Measurements from ENCODE around the gene TCAIM. TPM values are rescaled to one million over a fixed set of nuclear protein-coding genes. Genes with fewer than 3 reads are reported as not detected.

Gene TCAIM
- total and polyA plus RNA-seq, 10 of the 15 experiments (the other 5 are each of a cell fraction or from before 2014, with no cell fraction given) = 14.5 to 22.9 (median 17.8) TPM

DNA sequence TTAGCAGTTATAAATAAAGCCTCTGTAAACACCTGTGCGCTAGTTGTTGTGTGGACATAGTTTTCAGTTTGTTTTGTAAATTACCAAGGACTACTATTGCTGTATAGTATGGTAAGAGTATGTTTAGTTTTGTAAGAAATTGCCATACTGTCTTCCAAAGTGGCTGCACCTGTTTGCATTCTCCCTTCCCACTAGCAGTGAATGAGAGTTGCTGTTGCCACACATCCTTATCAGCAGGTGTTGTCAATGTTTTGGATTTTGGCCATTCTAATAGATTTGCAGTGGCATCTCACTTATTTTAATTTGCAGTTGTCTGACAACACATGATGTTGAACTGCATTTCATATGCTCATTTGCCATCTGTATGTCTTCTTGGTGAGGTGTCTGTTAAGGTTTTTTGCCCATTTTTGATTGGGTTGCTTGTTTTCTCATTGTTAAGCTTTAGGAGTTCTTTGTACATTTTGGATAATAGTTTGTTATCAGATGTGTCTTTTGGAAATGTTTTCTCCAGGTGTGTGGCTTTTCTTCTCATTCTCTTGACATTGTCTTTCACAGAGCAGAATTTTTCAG, 14.9 kb downstream of the TCAIM start (continued):
- TF ChIP-seq MEF2B (IDR thresholded peaks at IDR 0.05; ENCODE audit: partially characterized antibody, poor library complexity, severe bottlenecking) = no peak
- no peak for TF ChIP-seq JUNB (IDR thresholded peaks at IDR 0.05)
- TF ChIP-seq JUND (IDR thresholded peaks at IDR 0.05; ENCODE audit: low read depth, low read length) = no peak
- no peak for TF ChIP-seq ASH2L (IDR thresholded peaks at IDR 0.05; ENCODE audit: borderline replicate concordance, low read depth)
- TF ChIP-seq ZBTB33 (IDR thresholded peaks at IDR 0.05) = no peak
- no peak for TF ChIP-seq YY1 (IDR thresholded peaks at IDR 0.05; ENCODE audit: low read depth, low read length)
- no peak for TF ChIP-seq NFYB (IDR thresholded peaks at IDR 0.05; ENCODE audit: insufficient read depth, low read depth, low read length)
- no peak for TF ChIP-seq E2F8 (IDR thresholded peaks at IDR 0.05; ENCODE audit: low read depth, partially characterized antibody)
- TF ChIP-seq, protein P1, sequence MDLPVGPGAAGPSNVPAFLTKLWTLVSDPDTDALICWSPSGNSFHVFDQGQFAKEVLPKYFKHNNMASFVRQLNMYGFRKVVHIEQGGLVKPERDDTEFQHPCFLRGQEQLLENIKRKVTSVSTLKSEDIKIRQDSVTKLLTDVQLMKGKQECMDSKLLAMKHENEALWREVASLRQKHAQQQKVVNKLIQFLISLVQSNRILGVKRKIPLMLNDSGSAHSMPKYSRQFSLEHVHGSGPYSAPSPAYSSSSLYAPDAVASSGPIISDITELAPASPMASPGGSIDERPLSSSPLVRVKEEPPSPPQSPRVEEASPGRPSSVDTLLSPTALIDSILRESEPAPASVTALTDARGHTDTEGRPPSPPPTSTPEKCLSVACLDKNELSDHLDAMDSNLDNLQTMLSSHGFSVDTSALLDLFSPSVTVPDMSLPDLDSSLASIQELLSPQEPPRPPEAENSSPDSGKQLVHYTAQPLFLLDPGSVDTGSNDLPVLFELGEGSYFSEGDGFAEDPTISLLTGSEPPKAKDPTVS (IDR thresholded peaks at IDR 0.05; ENCODE audit: low read depth, low read length) = no peak
- TF ChIP-seq ZSCAN29 (IDR thresholded peaks at IDR 0.05) = no peak

Measured in GM12878 (cell line).